Stimulated activated CD4-positive, alpha-beta T cell treated with anti-CD3 and anti-CD28 coated beads, Interleukin-4, amount 100 ng/mL, for 4 hours (primary cell): ENCODE data around the gene FBXO30.

Experiments
- DNase-seq, 2 experiments: peaks; one replicate each; pipeline ENCODE4 v3.0.0-alpha.2; 2020

FBXO30 gene, protein sequence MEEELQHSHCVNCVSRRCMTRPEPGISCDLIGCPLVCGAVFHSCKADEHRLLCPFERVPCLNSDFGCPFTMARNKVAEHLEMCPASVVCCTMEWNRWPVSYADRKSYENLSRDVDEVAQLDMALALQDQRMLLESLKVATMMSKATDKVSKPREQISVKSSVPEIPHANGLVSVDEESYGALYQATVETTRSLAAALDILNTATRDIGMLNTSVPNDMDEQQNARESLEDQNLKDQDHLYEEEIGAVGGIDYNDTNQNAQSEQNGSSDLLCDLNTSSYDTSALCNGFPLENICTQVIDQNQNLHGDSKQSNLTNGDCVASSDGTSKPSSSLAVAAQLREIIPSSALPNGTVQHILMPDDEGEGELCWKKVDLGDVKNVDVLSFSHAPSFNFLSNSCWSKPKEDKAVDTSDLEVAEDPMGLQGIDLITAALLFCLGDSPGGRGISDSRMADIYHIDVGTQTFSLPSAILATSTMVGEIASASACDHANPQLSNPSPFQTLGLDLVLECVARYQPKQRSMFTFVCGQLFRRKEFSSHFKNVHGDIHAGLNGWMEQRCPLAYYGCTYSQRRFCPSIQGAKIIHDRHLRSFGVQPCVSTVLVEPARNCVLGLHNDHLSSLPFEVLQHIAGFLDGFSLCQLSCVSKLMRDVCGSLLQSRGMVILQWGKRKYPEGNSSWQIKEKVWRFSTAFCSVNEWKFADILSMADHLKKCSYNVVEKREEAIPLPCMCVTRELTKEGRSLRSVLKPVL

DNA sequence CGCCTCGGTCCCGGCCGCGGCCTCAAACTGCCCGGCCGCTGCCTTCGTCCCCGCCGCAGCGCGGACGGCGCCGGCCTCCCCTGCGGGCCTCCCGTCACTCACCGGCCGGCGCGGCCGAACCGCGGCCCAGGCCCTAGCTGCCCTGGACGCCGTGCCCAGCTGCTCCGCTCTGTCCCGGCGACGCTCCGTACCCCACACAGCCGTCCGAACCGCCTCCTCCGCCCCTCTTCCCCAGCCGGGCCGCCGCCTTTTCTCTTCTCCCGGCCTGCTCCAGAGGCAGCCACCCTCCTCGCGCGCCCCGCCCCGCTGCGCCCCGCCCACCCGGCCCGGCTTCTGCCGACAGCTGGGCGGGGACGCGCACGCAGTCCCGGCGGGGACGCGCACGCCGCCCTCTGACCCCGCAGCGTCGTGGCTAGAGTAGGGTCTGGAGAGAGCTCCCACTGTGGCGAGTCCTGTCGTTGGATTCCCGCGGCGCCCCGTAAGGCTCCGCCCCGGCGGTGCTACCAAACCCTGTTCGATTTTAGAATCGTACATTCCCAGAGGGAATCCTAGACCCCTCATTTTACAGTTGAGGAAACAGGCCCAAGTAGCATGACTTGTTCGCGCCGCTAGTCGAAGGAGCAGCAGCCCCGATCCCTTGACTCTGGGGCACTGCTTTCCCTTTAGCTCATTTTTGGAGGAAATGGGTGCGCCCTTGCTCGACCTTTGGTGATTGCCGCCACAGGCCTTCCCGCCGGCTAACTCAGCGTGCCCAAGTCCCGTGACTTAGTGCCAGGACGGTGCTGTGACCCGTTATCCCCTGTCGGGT lies at the start of gene FBXO30:
TSS of gene FBXO30 (minus strand) at position 295 of the 808 bp plus-strand sequence. CDS start 8,390 bp downstream, outside the sequence.
- DNase-seq = peak; percentile 83 to 84

DNA sequence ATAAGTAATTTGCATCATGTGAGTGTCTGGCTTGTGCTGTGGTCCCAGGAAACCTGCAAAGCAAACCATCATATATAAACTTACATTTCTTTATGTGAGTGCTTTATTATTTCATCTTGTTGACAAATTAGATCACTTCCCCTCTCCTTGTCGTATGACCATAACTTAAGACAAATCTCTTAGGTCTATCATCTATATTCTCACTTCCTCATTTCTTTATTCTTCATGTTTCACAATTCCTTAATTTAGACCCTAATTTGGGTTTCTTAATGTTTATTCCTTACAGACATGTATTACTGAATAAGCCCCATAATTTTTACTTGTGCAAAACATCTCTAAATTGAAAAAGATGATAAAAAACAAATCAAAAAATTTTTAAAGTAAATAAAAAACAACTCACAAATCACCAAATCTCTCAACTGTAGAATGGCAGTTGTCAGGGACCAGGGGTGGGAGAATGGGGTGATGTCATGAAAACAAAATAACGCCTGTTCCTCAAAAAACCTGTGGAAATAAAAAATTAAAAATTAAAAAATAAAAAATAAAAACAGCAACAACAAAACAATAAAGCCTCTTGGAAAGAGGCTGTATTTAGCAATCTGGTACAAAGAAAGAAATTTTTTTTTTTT lies 49.5 kb upstream of the FBXO30 start:
- no peak for DNase-seq

DNA sequence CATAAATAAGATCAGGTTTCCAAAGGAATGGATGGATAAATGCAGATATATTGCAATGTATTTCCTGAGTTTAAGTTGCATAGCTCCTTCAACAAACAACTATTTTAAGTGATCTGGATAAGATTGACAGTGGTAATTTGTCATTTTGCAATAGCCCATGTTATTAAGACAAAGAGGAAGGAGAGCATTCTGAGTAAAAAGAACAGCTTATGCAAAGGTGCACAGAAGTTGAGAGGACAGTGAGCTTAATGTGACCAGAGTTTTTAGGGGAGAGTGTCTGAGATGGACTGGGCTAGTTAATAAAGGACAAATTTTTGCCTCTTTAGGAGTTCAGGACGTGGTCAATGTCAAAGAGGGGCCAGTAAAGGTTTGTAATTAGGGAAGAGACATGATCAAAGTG lies 48.8 kb upstream of the FBXO30 start:
- no peak for DNase-seq

DNA sequence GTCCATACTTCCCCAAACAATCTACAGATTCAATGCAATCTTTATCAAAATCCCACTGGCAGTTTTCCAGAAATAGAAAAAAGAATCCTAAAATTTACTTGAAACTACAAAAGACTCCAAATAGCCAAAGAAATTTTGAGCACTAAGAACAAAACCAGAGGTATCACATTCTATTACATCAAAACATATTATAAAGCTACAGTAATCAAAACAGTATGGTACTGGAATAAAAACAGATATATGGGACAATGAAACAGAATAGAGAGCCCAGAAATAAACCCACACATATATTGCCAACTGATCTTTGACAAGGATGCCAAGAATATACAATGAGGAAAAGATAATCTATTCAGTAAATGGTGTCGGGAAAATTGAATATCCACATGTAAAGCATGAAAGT lies 46.0 kb upstream of the FBXO30 start:
- DNase-seq = no peak

DNA sequence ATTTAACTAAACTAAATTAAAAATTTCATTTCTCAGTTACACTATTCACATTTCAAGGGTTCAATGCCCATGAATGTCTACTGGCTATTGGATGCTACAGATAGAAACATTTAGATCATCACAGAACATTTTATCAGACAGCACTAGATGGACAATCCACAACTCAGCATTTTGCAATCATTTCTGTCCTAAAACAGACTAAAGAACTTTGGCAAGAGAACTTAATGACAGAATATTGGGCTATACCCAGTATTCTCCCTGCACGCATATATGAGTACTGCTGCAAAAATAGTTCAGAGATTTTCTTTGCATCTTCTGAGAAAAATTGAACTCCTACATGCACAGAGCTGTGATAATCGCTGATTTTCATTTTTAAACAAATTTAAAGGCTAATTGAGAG lies 36.1 kb upstream of the FBXO30 start:
- DNase-seq = no peak

DNA sequence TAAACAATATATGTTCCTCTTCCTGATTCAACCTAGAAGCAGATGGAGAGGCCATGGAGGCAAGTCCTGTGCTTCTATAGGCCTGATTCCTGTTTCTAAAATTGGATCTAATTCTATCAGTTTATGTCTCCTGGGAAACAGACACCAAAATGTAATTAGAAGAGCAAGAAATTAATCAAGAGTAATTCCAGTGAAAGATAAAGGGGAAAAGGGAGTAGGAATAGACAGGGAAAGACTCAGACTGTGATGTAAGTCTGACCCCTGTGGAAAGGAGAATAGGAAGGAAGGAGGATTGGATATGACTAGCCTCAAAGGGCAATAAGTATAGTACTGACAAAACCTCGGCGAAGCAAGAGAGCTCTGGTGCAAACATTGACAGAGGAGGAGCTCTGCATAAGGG lies 33.9 kb upstream of the FBXO30 start:
- no peak for DNase-seq

DNA sequence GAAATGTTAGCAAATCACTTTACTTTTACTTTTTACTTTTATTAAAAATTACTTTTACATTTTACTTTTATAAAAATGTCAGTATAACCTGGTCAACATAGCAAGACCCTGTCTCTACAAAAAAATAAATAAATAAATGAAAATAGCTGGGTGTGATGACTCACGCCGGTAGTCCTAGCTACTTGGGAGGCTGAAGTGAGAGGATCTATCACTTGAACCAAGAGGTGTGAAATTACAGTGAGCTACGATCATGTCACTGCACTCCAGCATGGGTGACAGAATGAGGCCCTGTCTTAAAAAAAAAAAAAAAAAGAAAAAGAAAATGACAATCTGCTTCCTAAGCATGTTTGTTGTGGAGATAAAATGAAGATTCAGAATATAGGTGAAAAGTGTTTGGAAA lies 31.0 kb upstream of the FBXO30 start:
- DNase-seq = no peak

DNA sequence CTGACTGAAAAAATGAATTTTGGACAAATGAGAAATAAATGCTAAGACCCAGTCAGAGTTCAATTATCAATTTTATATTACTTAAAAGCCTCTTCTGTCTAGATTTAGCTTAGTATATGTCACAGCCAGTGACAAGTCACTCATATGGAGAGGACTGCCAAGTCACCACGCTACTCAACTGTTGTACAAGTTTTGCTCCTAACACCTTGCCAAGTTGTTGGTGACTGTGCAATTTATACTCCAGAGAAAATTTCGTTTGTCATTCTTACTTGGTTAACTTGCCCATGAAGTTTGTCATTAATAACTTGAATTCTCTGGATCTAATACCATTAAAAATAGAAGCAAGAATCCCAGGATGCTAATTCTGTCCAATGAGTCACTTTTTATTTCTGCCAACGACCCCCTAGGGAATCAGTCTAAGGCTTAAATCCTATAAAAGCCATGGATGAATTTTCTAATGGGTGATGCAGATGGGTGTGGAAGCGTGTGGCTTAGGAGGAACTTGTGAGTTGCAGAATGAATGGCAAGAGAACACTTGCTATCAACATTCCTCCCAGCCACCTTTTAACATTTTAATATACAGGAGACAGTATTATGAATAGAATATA lies 30.4 kb upstream of the FBXO30 start:
- DNase-seq = no peak

DNA sequence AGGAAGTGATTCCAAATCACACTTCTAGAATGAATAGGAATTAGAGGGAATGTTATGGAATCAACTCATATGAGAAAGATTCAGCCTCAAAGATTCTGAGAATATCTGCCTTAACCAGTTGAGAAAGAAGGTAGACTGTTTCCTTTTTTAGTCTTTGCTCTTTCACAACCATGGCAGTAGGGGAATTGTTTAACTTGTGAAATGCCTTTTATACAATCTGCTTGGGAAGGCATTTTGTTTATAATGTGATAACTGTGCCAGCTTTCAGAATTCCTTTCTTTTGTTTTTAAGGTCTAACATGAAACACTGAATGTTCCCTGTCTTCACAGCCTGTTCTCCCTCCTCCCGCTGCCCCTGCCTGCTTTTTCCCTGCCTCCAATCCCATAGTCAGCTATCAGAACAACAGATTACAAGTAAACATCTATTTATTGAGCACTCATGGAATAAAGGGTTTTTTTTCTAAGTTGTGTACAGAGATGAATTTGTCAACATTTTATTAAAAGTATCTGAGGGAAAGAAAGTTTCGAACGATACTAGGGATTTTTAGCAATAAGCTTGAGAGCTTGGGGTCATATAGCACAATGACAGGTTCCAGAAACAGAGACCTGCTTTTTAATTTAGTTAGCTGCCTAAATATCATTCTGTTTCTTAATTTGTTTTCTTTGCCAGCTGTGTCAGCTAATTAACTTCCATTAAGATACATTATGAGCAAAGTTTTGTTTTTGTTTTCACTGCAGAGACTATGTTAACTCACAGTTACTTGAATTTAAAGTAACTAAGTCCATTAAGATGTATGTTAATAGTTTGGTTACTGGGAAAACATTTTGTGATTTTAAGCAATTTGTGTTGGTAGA lies 28.3 kb upstream of the FBXO30 start:
- DNase-seq = no peak

DNA sequence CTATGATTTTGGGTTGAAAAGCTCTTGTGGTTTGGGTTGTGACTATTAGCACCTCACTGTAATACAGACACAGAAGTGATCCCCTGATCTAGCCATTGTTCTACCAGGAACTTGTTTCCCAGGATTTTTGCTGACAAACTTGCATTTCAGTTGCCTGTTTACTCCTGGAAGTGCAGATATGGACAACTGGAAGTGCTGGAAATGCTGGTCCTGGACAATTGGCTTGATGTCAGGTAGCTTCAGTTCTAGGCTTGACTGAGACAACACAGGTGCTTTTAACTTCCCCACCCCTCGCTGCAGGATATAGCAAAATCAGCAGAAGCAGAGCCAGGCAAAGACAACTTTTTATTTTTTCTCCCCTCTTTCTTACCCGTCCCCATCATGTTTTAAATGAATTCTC lies 27.1 kb upstream of the FBXO30 start:
- no peak for DNase-seq

DNA sequence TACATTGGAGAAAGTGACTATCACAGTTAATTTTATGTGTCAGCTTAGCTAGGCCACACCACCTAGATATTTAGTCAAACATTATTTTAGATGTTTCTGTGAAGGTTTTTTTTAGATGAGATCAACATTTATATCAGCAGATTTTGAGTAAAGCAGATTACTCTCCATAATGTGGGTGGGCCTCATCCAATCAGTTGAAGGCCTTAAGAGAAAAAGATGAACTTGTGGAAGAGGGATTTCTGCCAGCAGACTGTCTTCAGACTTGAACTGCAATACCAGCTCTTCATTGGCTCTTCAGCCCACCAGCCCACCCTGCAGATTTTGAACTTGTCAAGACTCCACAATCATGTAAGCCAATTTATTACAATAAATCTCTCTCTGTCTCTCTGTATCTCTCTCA lies 25.1 kb upstream of the FBXO30 start:
- DNase-seq = no peak

DNA sequence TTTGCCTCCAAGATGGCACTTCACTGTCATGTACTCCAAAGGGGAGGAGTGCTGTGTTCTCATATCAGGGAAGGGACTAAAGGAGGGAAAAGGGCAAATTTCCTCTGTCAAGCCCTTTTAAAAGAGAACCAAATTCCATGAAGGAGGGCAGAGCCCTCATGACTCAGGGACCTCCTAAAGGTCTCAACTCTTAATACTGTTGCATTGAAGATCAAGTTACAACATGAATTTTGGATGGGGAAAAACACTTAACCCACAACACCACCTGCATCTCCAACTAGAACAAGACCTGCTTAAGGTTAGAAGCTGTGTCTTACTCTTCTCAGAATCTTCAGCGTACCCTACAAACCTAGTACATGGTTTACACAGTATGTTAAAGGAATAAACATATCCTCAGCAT lies 23.7 kb upstream of the FBXO30 start:
- no peak for DNase-seq

DNA sequence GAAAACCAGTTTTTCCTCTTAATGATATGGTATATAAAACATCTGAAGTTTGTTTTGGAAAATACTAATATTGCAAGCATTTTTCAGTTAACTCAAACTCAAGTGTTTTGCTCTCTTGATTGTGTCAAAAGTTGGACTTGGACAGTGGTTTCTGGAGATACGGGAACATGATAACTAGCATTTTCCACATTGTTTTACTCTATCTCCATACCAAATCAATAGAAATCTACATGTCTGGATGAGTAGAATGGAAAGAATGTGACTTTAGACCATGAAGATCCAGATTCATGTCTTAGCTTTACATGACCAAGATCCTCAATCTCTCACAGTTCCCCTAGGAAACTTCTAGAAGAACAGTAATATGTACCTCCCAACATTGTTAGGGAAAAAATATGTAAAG lies 22.2 kb upstream of the FBXO30 start:
- DNase-seq = no peak

DNA sequence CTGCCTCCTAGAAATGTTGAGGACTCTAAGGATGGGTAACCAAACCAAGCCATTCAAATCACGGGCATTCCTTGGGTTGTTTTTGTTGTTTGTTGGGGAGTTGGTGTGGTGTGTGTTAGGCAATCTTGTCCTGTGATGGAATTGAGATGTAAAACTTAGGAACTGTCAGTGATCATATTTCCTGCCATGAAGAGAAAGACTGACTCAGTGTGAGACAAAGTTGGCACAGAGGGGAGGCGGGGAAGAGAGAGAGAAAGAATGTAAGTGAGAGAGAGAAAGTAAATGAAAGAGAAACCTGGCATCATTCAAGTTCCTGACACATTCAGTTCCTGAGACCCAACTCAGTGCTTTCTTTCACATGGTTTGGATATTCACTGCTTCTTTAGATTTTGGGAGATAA lies 21.6 kb upstream of the FBXO30 start:
- DNase-seq = no peak

DNA sequence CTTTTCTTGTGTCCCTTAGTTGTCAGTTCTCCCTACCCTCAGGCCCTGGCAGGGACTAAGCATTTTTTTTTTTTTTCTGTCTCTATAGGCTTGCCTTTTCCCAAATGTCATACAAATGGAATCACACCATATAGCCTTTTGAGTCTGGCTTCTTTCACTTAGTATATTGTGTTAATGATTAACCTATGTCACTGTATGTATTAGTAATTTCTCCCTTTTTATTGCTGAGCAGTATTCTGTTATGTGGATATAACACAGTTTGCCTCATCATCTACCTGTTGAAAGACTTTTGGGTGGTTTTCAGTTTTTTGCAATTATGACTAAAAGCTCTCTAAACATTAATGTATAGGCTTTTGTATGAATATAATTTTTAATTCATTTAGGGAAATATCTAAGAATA lies 16.0 kb upstream of the FBXO30 start:
- no peak for DNase-seq

DNA sequence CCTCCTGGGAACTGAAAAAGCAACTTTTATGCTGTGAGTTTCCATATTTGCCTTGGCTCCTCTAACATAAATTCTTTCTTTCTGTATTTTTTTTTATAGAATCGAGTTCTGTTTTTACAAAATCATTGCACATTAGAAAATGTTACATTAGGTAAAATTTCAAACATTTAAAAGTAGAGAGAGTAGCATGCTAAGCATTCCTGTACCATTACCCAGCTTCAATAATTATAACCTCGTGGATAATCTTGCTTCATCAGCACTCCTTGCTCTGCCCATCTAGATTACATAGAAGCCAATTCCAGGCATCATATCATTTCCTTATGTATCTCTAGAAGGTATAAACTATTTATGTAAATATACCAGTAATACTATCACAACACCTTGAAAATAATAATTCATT lies 15.4 kb upstream of the FBXO30 start:
- DNase-seq = no peak

DNA sequence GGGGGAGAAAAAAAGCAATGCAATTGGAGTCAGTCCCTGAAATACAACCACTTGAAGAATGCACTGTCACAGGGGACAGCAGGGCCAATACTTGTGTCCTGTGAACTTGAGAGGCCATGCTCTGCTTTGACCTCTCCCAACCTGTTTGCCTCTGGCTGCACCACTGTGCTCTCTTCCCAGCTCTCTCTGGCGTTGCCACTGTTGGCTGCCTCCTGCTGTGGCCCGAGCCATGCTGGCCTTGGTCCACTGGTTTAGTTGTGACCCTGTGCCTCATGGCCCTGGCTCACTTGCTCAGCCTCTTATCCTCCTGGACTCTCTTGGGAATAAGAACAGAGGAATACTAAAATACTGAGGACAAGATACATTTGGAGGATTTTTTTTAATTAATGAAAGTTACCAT lies 14.5 kb upstream of the FBXO30 start:
- DNase-seq = no peak

DNA sequence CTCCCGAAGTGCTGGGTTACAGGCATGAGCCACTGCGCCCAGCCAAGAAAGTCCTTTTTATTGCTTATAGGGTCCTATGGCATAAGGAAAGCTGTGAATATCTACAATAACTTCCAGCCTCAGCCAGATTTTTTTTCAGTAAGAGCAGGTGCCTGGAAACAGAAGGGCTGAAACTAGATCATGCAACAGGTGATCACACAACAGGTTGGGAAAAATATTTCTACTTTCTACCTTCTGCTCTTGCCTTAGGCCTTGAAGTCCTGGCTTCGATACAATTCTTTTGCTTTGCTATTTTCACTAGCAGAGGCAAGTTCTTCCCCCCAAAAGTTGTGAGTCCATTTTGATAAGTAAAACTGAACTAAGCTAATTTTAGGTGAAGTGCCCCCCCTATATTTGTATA lies 9.7 kb upstream of the FBXO30 start:
- no peak for DNase-seq

DNA sequence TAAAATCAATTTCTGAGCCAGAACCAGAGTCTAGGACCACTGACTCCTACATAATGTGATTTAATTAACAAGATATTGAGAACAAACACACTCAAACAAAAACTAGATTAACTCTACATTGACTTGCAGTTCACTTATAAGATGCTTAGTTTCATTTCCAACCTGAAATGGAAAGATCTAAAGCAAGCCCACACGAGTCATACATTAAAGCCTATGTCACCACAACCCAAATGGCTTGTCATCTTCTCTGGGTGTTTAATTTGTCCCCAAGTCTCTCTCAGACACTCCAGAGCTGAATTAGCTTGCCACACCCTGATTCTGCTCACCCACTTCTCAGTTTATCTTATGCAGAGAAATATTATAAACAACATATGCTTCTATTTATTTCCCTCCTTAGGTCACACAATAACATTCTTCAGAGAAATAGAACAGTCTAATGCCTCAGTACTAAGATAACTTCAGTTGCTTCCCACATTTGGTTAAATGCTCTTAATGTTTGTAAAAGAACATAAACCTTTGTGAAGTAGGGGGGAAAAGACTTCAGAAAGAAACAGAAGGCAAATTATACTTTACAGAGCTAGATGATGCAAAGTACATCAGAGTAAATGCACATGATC lies 8.8 kb upstream of the FBXO30 start:
- DNase-seq = no peak

DNA sequence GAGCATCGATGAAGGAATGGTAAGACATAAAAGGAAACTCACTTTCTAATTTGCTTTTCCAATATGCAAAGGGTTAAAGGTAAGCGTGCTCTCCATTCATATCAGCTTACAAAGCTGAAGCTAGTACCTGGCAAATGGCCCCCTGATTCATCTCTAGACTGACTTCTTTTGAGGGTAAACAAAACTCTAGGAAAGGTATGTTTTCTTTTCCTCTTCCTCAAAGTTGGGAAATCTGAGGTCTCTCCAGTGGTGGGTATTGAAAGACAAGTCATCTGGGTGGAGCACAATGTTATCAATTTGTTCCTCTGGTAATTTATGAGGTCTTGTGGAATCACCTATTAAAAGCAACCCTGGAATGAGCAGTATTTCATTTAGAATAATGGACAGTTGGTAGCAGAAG lies 7.9 kb upstream of the FBXO30 start:
- no peak for DNase-seq

DNA sequence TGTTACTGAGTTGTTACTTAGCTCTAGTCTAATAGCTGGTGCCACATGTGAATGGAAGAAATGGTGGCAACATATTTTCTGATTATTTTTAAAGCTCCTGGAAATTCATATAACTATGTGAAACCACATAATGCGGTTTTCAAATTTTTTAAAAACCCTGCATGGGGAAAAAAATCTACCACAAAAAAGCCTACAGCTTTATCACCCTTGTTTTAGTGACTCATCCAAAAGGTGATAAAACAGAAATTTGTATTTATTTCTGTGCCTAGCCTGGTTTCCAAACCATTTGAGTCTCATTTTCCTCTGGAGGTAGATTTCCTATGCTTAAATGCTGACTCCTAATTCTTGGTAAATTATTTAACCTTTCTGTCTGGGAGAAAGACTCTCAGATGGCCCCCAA lies 5.4 kb upstream of the FBXO30 start:
- no peak for DNase-seq
